ENCODE results near the gene EAPP.

DNA sequence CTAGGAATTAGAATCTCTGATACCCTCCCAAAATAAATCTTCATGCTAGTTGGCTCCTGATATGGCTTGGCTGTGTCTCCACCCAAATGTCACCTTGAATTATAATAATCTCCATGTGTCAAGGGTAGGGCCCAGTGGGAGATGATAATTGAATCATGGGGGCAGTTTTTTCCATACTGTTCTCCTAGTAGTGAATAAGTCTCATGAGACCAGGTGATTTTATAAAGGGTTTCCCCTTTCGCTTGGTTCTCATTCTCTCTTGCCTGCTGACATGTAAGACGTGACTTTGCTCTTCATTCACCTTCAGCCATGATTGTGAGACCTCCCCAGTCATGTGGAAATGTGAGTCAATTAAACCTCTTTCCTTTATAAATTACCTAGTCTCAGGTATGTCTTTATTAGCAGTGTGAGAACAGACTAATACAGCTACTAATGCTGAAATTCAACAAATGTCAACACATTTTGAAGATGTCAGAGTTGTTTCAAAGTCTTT lies 65.3 kb downstream of the EAPP start:
- TF ChIP-seq, protein P1, sequence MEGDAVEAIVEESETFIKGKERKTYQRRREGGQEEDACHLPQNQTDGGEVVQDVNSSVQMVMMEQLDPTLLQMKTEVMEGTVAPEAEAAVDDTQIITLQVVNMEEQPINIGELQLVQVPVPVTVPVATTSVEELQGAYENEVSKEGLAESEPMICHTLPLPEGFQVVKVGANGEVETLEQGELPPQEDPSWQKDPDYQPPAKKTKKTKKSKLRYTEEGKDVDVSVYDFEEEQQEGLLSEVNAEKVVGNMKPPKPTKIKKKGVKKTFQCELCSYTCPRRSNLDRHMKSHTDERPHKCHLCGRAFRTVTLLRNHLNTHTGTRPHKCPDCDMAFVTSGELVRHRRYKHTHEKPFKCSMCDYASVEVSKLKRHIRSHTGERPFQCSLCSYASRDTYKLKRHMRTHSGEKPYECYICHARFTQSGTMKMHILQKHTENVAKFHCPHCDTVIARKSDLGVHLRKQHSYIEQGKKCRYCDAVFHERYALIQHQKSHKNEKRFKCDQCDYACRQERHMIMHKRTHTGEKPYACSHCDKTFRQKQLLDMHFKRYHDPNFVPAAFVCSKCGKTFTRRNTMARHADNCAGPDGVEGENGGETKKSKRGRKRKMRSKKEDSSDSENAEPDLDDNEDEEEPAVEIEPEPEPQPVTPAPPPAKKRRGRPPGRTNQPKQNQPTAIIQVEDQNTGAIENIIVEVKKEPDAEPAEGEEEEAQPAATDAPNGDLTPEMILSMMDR (IDR thresholded peaks at IDR 0.05), result no peak
- TF ChIP-seq POLR2A (IDR thresholded peaks at IDR 0.05) (no peak), POLR2AphosphoS5 (IDR thresholded peaks at IDR 0.05) (no peak), EP300 (IDR thresholded peaks at IDR 0.05) (no peak)
